Breast epithelium (tissue), 4 donors: ENCODE results near the gene OVOL1. TPM values are rescaled to one million over a fixed set of nuclear protein-coding genes. Genes with fewer than 3 reads are reported as not detected.

Experiments
- DNase-seq, 2 donors: peaks; one replicate each; pipeline ENCODE4 v3.0.0-alpha.2; 2019; ENCODE audit warnings: low spot score in 2 of 2
- H3K27ac ChIP-seq, 2 donors: fragments of 200-600 bp; sonication (generic) in 1 of 2; one replicate each; pipeline ENCODE4 v1.5.1; 2016 to 2019; ENCODE audit warnings: mild to moderate bottlenecking in 1 of 2
- H3K27me3 ChIP-seq, 2 donors: fragments of 200-600 bp; sonication (generic) in 1 of 2; one replicate each; pipeline versions ENCODE4 v1.5.1 to v1.6.0; 2017 to 2019; ENCODE audit warnings: control low read depth in 1 of 2, mild to moderate bottlenecking in 1 of 2
- H3K36me3 ChIP-seq: fragments of 200-600 bp; one replicate; pipeline ENCODE4 v1.5.1; 2019
- H3K4me1 ChIP-seq, 2 donors: fragments of 200-600 bp; sonication (generic); one replicate each; pipeline ENCODE4 v1.5.1; 2016 to 2019; ENCODE audit warnings: control low read depth in 1 of 2
- H3K4me3 ChIP-seq, 3 donors: fragments of 200-600 bp; sonication (generic); 1 replicate in 2 of 3; 2 replicates in 1 of 3; pipeline ENCODE4 v1.5.1; 2016 to 2019; ENCODE audit warnings: mild to moderate bottlenecking in 3 of 3, moderate library complexity in 2 of 3
- H3K9me3 ChIP-seq, 2 donors: fragments of 200-600 bp; sonication (generic) in 1 of 2; one replicate each; pipeline ENCODE4 v1.5.1; 2016 to 2019; ENCODE audit warnings: control low read depth in 1 of 2
- POLR2A ChIP-seq: fragments of 450-650 bp; IDR thresholded peaks from one replicate; pipeline ENCODE4 v1.6.1; 2016; ENCODE audit warnings: antibody characterized with exemption, mild to moderate bottlenecking, moderate library complexity
- POLR2AphosphoS5 ChIP-seq, 3 donors: sonication (generic); formaldehyde crosslinking; IDR thresholded peaks; one replicate each; pipeline ENCODE4 v1.6.1; 2017; ENCODE audit warnings: antibody characterized with exemption in 3 of 3
- intact Hi-C: fragments of 100-400 bp; cut with DNase I; formaldehyde crosslinking; loops from one replicate; pipeline ENCODE4 v1.15.1; 2023; ENCODE audit warnings: low total_unique reads
- total RNA-seq, 3 donors: library from RNA; depleted of rRNA; stranded (reverse); fragments of >200 nt; gene quantifications; one replicate each; pipeline ENCODE4 v1.1.0, GENCODE V29; 2016
- TF ChIP-seq, protein P1 (sequence below), 3 donors: fragments of 450-650 bp; IDR thresholded peaks; one replicate each; pipeline ENCODE4 v1.5.1; 2016 to 2017; ENCODE audit warnings: antibody characterized with exemption in 3 of 3, mild to moderate bottlenecking in 3 of 3, moderate library complexity in 3 of 3

OVOL1 gene
- total RNA-seq: 1 to 10 TPM in 2 of 3 donors, not detected in 1; 3.6 to 5.1 TPM

GRCh38 chr11:65786786-65787636 lies at the start of gene OVOL1:
TSS of gene OVOL1 (plus strand) at chr11:65787063. CDS start at chr11:65787374, 311 bp downstream.
- Histone ChIP-seq H3K4me3 (peak within 1 kb of the TSS in 2 of 3 donors; percentile 53 to 73), H3K27me3 (peaks cover 9 to 10% of the 10 kb centered on the region in 2 donors), H3K36me3 (no peaks in the 10 kb centered on the region), H3K4me1 (peaks cover 8 to 25% of the 10 kb centered on the region in 2 donors), H3K27ac (peak within 1 kb of the TSS; percentile 61 to 79), H3K9me3 (no peaks in the 10 kb centered on the region)
- TF ChIP-seq POLR2A (no peak), POLR2AphosphoS5 (IDR thresholded peaks at IDR 0.05) (peak in 2 of 3 donors; percentile 34 to 36)
- TF ChIP-seq, protein P1, sequence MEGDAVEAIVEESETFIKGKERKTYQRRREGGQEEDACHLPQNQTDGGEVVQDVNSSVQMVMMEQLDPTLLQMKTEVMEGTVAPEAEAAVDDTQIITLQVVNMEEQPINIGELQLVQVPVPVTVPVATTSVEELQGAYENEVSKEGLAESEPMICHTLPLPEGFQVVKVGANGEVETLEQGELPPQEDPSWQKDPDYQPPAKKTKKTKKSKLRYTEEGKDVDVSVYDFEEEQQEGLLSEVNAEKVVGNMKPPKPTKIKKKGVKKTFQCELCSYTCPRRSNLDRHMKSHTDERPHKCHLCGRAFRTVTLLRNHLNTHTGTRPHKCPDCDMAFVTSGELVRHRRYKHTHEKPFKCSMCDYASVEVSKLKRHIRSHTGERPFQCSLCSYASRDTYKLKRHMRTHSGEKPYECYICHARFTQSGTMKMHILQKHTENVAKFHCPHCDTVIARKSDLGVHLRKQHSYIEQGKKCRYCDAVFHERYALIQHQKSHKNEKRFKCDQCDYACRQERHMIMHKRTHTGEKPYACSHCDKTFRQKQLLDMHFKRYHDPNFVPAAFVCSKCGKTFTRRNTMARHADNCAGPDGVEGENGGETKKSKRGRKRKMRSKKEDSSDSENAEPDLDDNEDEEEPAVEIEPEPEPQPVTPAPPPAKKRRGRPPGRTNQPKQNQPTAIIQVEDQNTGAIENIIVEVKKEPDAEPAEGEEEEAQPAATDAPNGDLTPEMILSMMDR (IDR thresholded peaks at IDR 0.05): no peak
- intact Hi-C loops: no loop called here
- DNase-seq: peak; percentile 67 to 85

GRCh38 chr11:65739022-65739421 lies 47.8 kb upstream of the OVOL1 start:
- no peaks in the 10 kb centered on the region for H3K9me3 ChIP-seq
- H3K36me3 ChIP-seq: no peaks in the 10 kb centered on the region
- no peak for DNase-seq
- no peak overlapping the region for H3K27ac ChIP-seq
- intact Hi-C loops: no loop called here
- H3K4me1 ChIP-seq: no peaks in the 10 kb centered on the region
- H3K27me3 ChIP-seq: no peaks in the 10 kb centered on the region
- TF ChIP-seq, protein P1 (IDR thresholded peaks at IDR 0.05): no peak
- TF ChIP-seq POLR2AphosphoS5 (IDR thresholded peaks at IDR 0.05): no peak
- no peak for TF ChIP-seq POLR2A
- H3K4me3 ChIP-seq: no peak overlapping the region

DNA sequence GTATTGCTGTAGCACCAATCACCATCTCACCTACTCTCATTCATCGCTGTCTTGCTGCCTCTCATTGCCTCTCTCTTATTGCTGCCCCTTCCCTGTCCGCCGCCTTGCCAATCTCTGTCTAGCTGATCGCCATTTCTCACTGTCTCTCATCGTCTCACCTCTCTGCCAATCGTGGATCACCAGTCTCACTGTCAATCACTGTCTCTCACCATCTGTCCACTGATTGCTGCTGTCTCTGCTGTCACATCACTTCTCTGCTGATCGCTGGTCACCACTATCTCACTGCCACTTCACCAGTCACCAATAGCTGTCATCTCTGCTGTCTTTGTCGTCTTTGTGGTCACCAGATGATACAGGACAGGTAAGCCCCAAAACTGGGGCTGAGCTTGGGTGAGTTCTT lies 45.7 kb upstream of the OVOL1 start:
- no peaks in the 10 kb centered on the region for H3K27me3 ChIP-seq
- H3K36me3 ChIP-seq: no peaks in the 10 kb centered on the region
- no peak for DNase-seq
- H3K27ac ChIP-seq: no peak overlapping the region
- intact Hi-C loops: no loop called here
- TF ChIP-seq, protein P1 (IDR thresholded peaks at IDR 0.05): no peak
- no peak for TF ChIP-seq POLR2A
- TF ChIP-seq POLR2AphosphoS5 (IDR thresholded peaks at IDR 0.05): no peak
- H3K9me3 ChIP-seq: no peaks in the 10 kb centered on the region
- H3K4me3 ChIP-seq: no peak overlapping the region
- H3K4me1 ChIP-seq: no peaks in the 10 kb centered on the region

- no peak for DNase-seq
- H3K4me1 ChIP-seq: no peaks in the 10 kb centered on the region
- no peaks in the 10 kb centered on the region for H3K27me3 ChIP-seq
- H3K36me3 ChIP-seq: no peaks in the 10 kb centered on the region
- intact Hi-C loops: no loop called here
- no peak overlapping the region for H3K27ac ChIP-seq
- no peak overlapping the region for H3K4me3 ChIP-seq
- H3K9me3 ChIP-seq: no peaks in the 10 kb centered on the region
- TF ChIP-seq POLR2AphosphoS5 (IDR thresholded peaks at IDR 0.05) (no peak), POLR2A (no peak)
- TF ChIP-seq, protein P1 (IDR thresholded peaks at IDR 0.05): no peak
These were observed 44.5 kb upstream of the OVOL1 start for GRCh38 chr11:65742353-65742752.

GRCh38 chr11:65743681-65744025 lies 43.2 kb upstream of the OVOL1 start:
- no peak for DNase-seq
- TF ChIP-seq POLR2A: no peak
- no peak for TF ChIP-seq POLR2AphosphoS5 (IDR thresholded peaks at IDR 0.05)
- TF ChIP-seq, protein P1 (IDR thresholded peaks at IDR 0.05): no peak
- H3K27me3 ChIP-seq: no peaks in the 10 kb centered on the region
- no peaks in the 10 kb centered on the region for H3K36me3 ChIP-seq
- intact Hi-C loops: no loop called here
- H3K27ac ChIP-seq: no peak overlapping the region
- no peaks in the 10 kb centered on the region for H3K9me3 ChIP-seq
- no peaks in the 10 kb centered on the region for H3K4me1 ChIP-seq
- no peak overlapping the region for H3K4me3 ChIP-seq
